Thoracic aorta (tissue), 2 donors: ENCODE results near the gene TRPC4AP. TPM values are rescaled to one million over a fixed set of nuclear protein-coding genes. Genes with fewer than 3 reads are reported as not detected.

Experiments
- ATAC-seq: fragments of 150-250 bp; one replicate; pipeline ENCODE4 v1.8.0; 2017; ENCODE audit warnings: low read depth; ENCODE audit not compliant: insufficient number of reproducible peaks, low FRiP score
- DNase-seq: peaks from one replicate; pipeline ENCODE4 v3.0.0-alpha.2; 2020; ENCODE audit warnings: low spot score
- H3K27ac ChIP-seq, 2 donors: fragments of 200-600 bp; sonication (generic); 1 replicate in 1 of 2; 2 replicates in 1 of 2; pipeline ENCODE4 v1.5.1; 2016; ENCODE audit warnings: mild to moderate bottlenecking in 2 of 2, moderate library complexity in 2 of 2
- H3K27me3 ChIP-seq: fragments of 200-600 bp; sonication (generic); replicated peaks from 2 replicates; pipeline ENCODE4 v1.6.0; 2016; ENCODE audit warnings: mild to moderate bottlenecking; ENCODE audit not compliant: insufficient read depth
- H3K36me3 ChIP-seq: fragments of 200-600 bp; sonication (generic); one replicate; pipeline ENCODE4 v1.5.1; 2016
- H3K4me1 ChIP-seq, 2 donors: fragments of 200-600 bp; sonication (generic); 1 replicate in 1 of 2; 2 replicates in 1 of 2; pipeline versions ENCODE4 v1.5.1 to v1.6.0; 2016; ENCODE audit warnings: low read depth in 2 of 2, mild to moderate bottlenecking in 1 of 2; ENCODE audit not compliant: control insufficient read depth in 1 of 2
- H3K4me3 ChIP-seq: fragments of 200-600 bp; sonication (generic); 2 replicates; pipeline ENCODE4 v1.5.1; 2016; ENCODE audit warnings: mild to moderate bottlenecking
- H3K9me3 ChIP-seq: fragments of 200-600 bp; sonication (generic); 2 replicates; pipeline ENCODE4 v1.5.1; 2016
- total RNA-seq, 2 donors: library from RNA; depleted of rRNA; stranded (reverse); fragments of >200 nt; gene quantifications; one replicate each; pipeline versions ENCODE4 v1.1.0 to v1.2.3, GENCODE V29; 2016
- TF ChIP-seq, protein P1 (sequence below): fragments of 200-600 bp; sonication (generic); IDR thresholded peaks from one replicate; pipeline ENCODE4 v1.5.1; 2019; ENCODE audit warnings: antibody characterized with exemption

Gene TRPC4AP
- total RNA-seq, 2 donors from 2014 or later: 65.8 to 73.6 TPM

DNA sequence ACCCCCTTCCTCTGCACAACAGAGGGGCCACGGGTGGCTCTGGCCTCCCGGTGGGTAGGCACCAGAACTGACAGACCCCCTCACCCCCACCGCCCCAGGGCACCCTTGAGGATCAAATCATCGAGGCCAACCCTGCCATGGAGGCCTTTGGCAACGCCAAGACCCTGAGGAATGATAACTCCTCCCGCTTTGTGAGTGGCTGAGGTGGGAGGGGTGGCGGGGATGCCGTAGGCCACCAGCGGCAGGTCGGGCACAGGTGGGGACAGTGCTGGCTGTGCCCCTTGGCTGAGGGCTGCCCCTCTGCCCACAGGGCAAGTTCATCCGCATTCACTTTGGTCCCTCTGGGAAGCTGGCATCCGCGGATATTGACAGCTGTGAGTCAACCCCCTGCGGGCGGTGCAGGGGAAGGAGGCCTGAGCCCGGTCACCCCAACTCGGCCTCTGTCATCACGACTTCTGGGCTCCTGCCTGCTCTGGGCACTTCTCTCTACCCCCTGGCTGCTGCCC is 107.8 kb downstream of the TRPC4AP start:
- no peaks in the 10 kb centered on the region for H3K9me3 ChIP-seq
- no peak overlapping the region for H3K4me3 ChIP-seq
- H3K27me3 ChIP-seq: peaks cover 5% of the 10 kb centered on the region
- TF ChIP-seq, protein P1, sequence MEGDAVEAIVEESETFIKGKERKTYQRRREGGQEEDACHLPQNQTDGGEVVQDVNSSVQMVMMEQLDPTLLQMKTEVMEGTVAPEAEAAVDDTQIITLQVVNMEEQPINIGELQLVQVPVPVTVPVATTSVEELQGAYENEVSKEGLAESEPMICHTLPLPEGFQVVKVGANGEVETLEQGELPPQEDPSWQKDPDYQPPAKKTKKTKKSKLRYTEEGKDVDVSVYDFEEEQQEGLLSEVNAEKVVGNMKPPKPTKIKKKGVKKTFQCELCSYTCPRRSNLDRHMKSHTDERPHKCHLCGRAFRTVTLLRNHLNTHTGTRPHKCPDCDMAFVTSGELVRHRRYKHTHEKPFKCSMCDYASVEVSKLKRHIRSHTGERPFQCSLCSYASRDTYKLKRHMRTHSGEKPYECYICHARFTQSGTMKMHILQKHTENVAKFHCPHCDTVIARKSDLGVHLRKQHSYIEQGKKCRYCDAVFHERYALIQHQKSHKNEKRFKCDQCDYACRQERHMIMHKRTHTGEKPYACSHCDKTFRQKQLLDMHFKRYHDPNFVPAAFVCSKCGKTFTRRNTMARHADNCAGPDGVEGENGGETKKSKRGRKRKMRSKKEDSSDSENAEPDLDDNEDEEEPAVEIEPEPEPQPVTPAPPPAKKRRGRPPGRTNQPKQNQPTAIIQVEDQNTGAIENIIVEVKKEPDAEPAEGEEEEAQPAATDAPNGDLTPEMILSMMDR: no peak
- DNase-seq: no peak
- H3K27ac ChIP-seq: no peak overlapping the region
- H3K36me3 ChIP-seq: no peaks in the 10 kb centered on the region
- ATAC-seq: no peak
- H3K4me1 ChIP-seq: peaks cover 0 to 2% of the 10 kb centered on the region in 2 donors

DNA sequence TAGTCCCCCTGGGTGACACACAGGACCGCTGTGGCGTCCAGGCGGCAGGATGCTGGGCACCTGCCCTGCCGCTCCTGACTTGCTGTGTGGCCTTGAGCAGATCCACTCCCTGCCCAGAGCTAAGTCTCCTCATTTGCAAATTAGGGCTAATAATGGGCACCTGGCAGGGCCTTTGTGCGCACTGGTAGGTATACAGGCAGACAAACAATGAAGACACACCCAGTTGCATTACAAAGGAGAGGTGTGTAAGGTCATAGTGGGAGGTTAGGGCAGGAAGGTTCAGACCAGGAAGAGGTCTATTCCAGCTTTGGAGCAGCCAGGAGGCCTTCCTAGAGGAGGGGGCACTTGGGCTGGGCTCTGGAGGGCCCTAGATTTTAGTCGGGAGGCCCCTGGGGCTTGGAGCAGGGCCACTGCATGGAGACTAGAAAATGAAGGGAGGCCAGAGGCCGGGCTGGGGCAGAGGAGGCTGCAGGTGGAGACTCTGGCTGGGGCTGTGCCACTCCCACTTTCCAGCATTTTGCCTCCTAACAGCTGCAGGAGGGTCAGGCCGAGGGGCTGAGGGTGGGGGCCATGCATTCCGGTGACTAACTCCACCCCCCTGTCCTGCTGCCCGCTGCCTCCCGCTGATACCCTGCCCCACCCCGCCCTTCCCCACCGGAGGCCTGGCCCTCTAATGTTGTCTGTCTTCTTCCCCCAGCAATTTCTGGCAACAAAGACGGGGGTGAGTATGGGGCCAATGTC is 108.4 kb downstream of the TRPC4AP start:
- no peak for DNase-seq
- Histone ChIP-seq H3K27me3 (peaks cover 5% of the 10 kb centered on the region), H3K4me1 (peaks cover 0 to 2% of the 10 kb centered on the region in 2 donors), H3K36me3 (no peaks in the 10 kb centered on the region), H3K4me3 (no peak overlapping the region), H3K9me3 (no peaks in the 10 kb centered on the region), H3K27ac (no peak overlapping the region)
- ATAC-seq: no peak
- TF ChIP-seq, protein P1: no peak

DNA sequence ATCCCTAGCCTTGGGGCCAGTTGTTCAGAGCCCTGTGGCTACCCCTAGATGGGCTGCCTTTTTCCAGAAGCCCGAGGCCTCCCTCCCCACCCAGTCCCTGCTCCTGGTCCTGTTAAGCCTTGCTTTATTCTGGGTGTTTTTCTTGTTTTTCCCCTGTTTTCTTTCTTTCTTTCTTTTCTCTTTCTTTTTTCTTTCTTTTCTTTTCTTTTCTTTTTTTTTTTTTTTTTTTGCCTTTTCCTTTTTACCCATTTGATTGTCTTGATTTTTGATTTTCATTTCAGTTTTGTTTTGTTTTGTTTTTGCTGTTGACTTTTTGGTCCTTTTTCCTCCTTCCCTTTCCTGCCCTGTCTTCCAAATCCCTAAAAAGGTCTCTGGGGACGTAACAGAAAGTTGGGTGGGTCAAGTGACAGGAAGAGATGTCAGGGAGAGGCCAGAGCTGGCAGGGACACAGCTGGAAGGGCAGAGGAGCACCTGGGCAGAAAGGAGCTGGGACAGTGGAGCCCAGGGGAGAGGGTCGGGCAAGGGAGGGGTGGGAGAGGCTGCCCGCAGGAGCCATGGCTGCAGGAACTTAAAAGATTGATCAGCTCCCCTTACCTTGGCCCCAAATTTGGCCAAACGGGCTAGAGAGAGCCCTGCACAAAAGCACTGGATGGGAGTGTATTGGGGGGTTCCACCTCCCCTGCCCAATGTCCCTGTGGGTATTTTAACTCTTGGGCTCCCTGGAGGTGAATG is 109.4 kb downstream of the TRPC4AP start:
- Histone ChIP-seq H3K4me3 (no peak overlapping the region), H3K9me3 (no peaks in the 10 kb centered on the region), H3K36me3 (no peaks in the 10 kb centered on the region), H3K4me1 (peaks cover 0 to 2% of the 10 kb centered on the region in 2 donors), H3K27me3 (peaks cover 5% of the 10 kb centered on the region), H3K27ac (no peak overlapping the region)
- DNase-seq (no peak), ATAC-seq (no peak)
- TF ChIP-seq, protein P1: no peak

DNA sequence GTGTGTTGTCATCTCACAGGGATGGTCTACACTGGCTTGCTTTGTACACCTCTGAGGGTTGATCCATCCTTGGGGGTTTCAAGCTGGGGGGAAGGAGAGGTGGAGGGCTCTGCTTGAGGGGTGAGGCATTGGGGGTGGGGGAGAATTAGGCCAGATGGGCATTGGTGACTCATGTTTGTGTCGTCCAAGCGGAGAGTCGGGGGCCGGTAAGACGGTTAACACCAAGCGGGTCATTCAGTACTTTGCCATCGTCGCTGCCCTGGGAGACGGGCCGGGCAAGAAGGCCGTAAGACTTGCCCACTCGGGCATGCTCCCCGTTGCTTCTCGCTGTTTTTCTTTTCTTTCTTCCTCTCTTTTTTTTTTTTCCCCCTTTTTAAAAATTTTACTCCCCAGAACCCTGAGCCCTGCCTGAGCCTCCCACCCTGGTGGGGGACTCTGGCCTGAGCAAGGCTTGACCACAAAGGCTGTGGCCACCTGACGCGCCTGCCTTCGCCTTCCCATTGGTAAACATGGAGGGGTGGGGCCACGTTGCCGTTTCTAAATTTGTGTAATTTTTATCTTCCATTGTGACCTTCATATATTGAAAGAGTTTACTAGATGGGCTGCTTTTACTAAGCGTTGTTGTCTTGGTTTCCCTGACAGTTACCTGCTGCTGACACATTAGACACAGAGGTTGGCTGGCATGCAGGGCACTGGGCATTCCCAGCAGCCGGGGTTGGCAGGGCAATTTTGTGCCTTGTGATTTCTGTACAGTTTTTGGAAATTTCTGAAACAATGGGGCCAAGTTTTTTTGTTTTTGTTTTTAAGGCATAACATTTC is 110.1 kb downstream of the TRPC4AP start:
- ATAC-seq: no peak
- Histone ChIP-seq H3K36me3 (no peaks in the 10 kb centered on the region), H3K4me1 (peaks cover 0 to 2% of the 10 kb centered on the region in 2 donors), H3K4me3 (no peak overlapping the region), H3K27ac (no peak overlapping the region), H3K9me3 (no peaks in the 10 kb centered on the region), H3K27me3 (peaks cover 5% of the 10 kb centered on the region)
- no peak for DNase-seq
- TF ChIP-seq, protein P1: no peak
